Tibial nerve (tissue), 4 donors: ENCODE results near the gene OR51Q1. TPM values are rescaled to one million over a fixed set of nuclear protein-coding genes. Genes with fewer than 3 reads are reported as not detected.
A peak's percentile ranks its signal among the peaks of the same experiment; 100 is the strongest.

ENCODE experiments used
- DNase-seq, 2 donors: peaks; one replicate each; pipeline ENCODE4 v3.0.0-alpha.2; 2019; ENCODE audit warnings: low spot score in 2 of 2
- H3K27ac ChIP-seq, 4 donors: fragments of 200-600 bp; sonication (generic) in 3 of 4; one replicate each; pipeline ENCODE4 v1.5.1; 2017 to 2019; ENCODE audit warnings: mild to moderate bottlenecking in 1 of 4
- H3K27me3 ChIP-seq, 2 donors: fragments of 200-600 bp; sonication (generic) in 1 of 2; one replicate each; pipeline versions ENCODE4 v1.5.1 to v1.6.0; 2017 to 2019
- H3K36me3 ChIP-seq, 3 donors: fragments of 200-600 bp; sonication (generic); one replicate each; pipeline ENCODE4 v1.5.1; 2018 to 2019
- H3K4me1 ChIP-seq, 4 donors: fragments of 200-600 bp; sonication (generic) in 3 of 4; one replicate each; pipeline ENCODE4 v1.5.1; 2017 to 2019
- H3K4me3 ChIP-seq, 4 donors: fragments of 200-600 bp; sonication (generic) in 3 of 4; one replicate each; pipeline ENCODE4 v1.5.1; 2017 to 2019; ENCODE audit warnings: mild to moderate bottlenecking in 1 of 4, moderate library complexity in 1 of 4
- H3K9me3 ChIP-seq, 4 donors: fragments of 200-600 bp; sonication (generic) in 3 of 4; one replicate each; pipeline ENCODE4 v1.5.1; 2017 to 2019
- CTCF ChIP-seq, 5 experiments: fragments of 200-600 bp in 3 of 5; fragments of 450-650 bp in 2 of 5; sonication (generic) in 3 of 5; IDR thresholded peaks; one replicate each; pipeline ENCODE4 v1.5.1; 2016 to 2019; ENCODE audit warnings: antibody characterized with exemption in 5 of 5, mild to moderate bottlenecking in 3 of 5, moderate library complexity in 2 of 5
- EP300 ChIP-seq, 2 donors: sonication (generic); formaldehyde crosslinking; IDR thresholded peaks; one replicate each; pipeline ENCODE4 v1.6.1; 2017; ENCODE audit warnings: antibody characterized with exemption in 2 of 2, mild to moderate bottlenecking in 1 of 2
- POLR2A ChIP-seq, 2 donors: fragments of 450-650 bp; IDR thresholded peaks; one replicate each; pipeline ENCODE4 v1.6.1; 2017; ENCODE audit warnings: antibody characterized with exemption in 2 of 2, mild to moderate bottlenecking in 2 of 2, moderate library complexity in 2 of 2
- WGBS, 2 donors: methylation state at CpG; one replicate each; pipeline ENCODE4 v1.1.5; 2018; 5-methylcytosine and 5-hydroxymethylcytosine counted together
- total RNA-seq, 4 donors: library from RNA; depleted of rRNA; stranded (reverse); fragments of >200 nt; gene quantifications; one replicate each; pipeline ENCODE4 v1.1.0, GENCODE V29; 2016

The OR51Q1 gene
- total RNA-seq = not detected

GRCh38 chr11:5421811-5422210 is at the start of gene OR51Q1:
OR51Q1 (plus strand) TSS chr11:5422111; CDS start chr11:5422201, 90 bp downstream.
- Histone ChIP-seq H3K36me3 (no peaks in the 10 kb centered on the region), H3K9me3 (no peaks in the 10 kb centered on the region), H3K4me1 (no peaks in the 10 kb centered on the region), H3K4me3 (no peak within 1 kb of the TSS), H3K27ac (no peak within 1 kb of the TSS), H3K27me3 (no peaks in the 10 kb centered on the region)
- DNase-seq = no peak
- WGBS, 2 donors = 73 to 91% methylated on average over 1 of the region's 1 CpG
- TF ChIP-seq POLR2A (IDR thresholded peaks at IDR 0.05) (no peak), CTCF (IDR thresholded peaks at IDR 0.05) (no peak), EP300 (IDR thresholded peaks at IDR 0.05) (no peak)

- H3K36me3 ChIP-seq = no peaks in the 10 kb centered on the region
- H3K4me3 ChIP-seq = no peak overlapping the region
- TF ChIP-seq CTCF (IDR thresholded peaks at IDR 0.05) (peak; percentile 20 to 46 (median 37)), POLR2A (IDR thresholded peaks at IDR 0.05) (no peak)
- H3K4me1 ChIP-seq = no peaks in the 10 kb centered on the region
- no peaks in the 10 kb centered on the region for H3K9me3 ChIP-seq
- H3K27me3 ChIP-seq = no peaks in the 10 kb centered on the region
- DNase-seq = peak in 1 of 2 donors; percentile 22
- 70 to 71% methylated on average over 4 of the region's 4 CpGs for WGBS, 2 donors
- no peak overlapping the region for H3K27ac ChIP-seq
Measured at GRCh38 chr11:5380740-5381342, 41.1 kb upstream of the OR51Q1 start.

- no peaks in the 10 kb centered on the region for H3K9me3 ChIP-seq
- H3K36me3 ChIP-seq = no peaks in the 10 kb centered on the region
- H3K4me1 ChIP-seq = no peaks in the 10 kb centered on the region
- no peak for DNase-seq
- H3K27ac ChIP-seq = no peak within 1 kb of the TSS
- H3K27me3 ChIP-seq = no peaks in the 10 kb centered on the region
- H3K4me3 ChIP-seq = no peak within 1 kb of the TSS
- no peak for TF ChIP-seq EP300 (IDR thresholded peaks at IDR 0.05)
- TF ChIP-seq POLR2A (IDR thresholded peaks at IDR 0.05) = no peak
- TF ChIP-seq CTCF (IDR thresholded peaks at IDR 0.05) = no peak
- WGBS, 2 donors = 49 to 58% methylated on average over 1 of the region's 1 CpG
Measured at GRCh38 chr11:5383576-5383975, 38.3 kb upstream of the OR51Q1 start, which contains the start of gene OR51M1. OR51M1 (plus strand) TSS chr11:5383812; CDS start chr11:5389399, 5,587 bp downstream.

GRCh38 chr11:5384335-5384734 is 37.6 kb upstream of the OR51Q1 start:
- no peak overlapping the region for H3K4me3 ChIP-seq
- no peaks in the 10 kb centered on the region for H3K27me3 ChIP-seq
- WGBS, 2 donors = 54 to 70% methylated on average over 2 of the region's 2 CpGs
- H3K27ac ChIP-seq = no peak overlapping the region
- no peak for TF ChIP-seq CTCF (IDR thresholded peaks at IDR 0.05)
- TF ChIP-seq EP300 (IDR thresholded peaks at IDR 0.05) = no peak
- no peak for TF ChIP-seq POLR2A (IDR thresholded peaks at IDR 0.05)
- no peaks in the 10 kb centered on the region for H3K9me3 ChIP-seq
- no peaks in the 10 kb centered on the region for H3K36me3 ChIP-seq
- DNase-seq = no peak
- no peaks in the 10 kb centered on the region for H3K4me1 ChIP-seq

GRCh38 chr11:5390210-5390609 is 31.7 kb upstream of the OR51Q1 start:
- TF ChIP-seq EP300 (IDR thresholded peaks at IDR 0.05) = no peak
- no peak for TF ChIP-seq CTCF (IDR thresholded peaks at IDR 0.05)
- no peak for TF ChIP-seq POLR2A (IDR thresholded peaks at IDR 0.05)
- DNase-seq = no peak
- no peak overlapping the region for H3K4me3 ChIP-seq
- no peaks in the 10 kb centered on the region for H3K27me3 ChIP-seq
- H3K36me3 ChIP-seq = no peaks in the 10 kb centered on the region
- no peak overlapping the region for H3K27ac ChIP-seq
- no peaks in the 10 kb centered on the region for H3K9me3 ChIP-seq
- WGBS, 2 donors = 67 to 81% methylated on average over 2 of the region's 2 CpGs
- no peaks in the 10 kb centered on the region for H3K4me1 ChIP-seq
